ENCODE results near the gene BANF2.
"Not testable (repeated sequence)": the region's sequence is repeated elsewhere in the genome, so short reads cannot be mapped to it uniquely, and the experiment has no call there.

BANF2 gene
- 0 reads per million in 2 experiments for total RNA-seq

GRCh38 chr20:17699931-17700351 is at the start of gene BANF2:
Gene BANF2, plus strand, starts transcription at chr20:17699966. Its CDS starts 25,060 bp downstream, at chr20:17725026.
- no peak for DNase-seq (ENCODE audit: low read depth)

GRCh38 chr20:17650301-17651128 is 49.3 kb upstream of the BANF2 start:
- DNase-seq (ENCODE audit: low read depth) = no peak

GRCh38 chr20:17651129-17651759 is 48.5 kb upstream of the BANF2 start:
- no peak for DNase-seq (ENCODE audit: low read depth)

GRCh38 chr20:17651760-17652388 is 47.9 kb upstream of the BANF2 start:
- no peak for DNase-seq (ENCODE audit: low read depth)

- no peak for DNase-seq (ENCODE audit: low read depth)
Observed at GRCh38 chr20:17652411-17652810, 47.4 kb upstream of the BANF2 start.

- no peak for DNase-seq (ENCODE audit: low read depth)
Observed at GRCh38 chr20:17653835-17654648, 45.7 kb upstream of the BANF2 start.

- DNase-seq (ENCODE audit: low read depth) = no peak
Observed at GRCh38 chr20:17654649-17655285, 45.0 kb upstream of the BANF2 start.

- no peak for DNase-seq (ENCODE audit: low read depth)
Observed at GRCh38 chr20:17655286-17655651, 44.5 kb upstream of the BANF2 start.

GRCh38 chr20:17655865-17656479 is 43.8 kb upstream of the BANF2 start:
- DNase-seq (ENCODE audit: low read depth) = no peak

- no peak for DNase-seq (ENCODE audit: low read depth)
Observed at GRCh38 chr20:17657079-17657825, 42.5 kb upstream of the BANF2 start.

- DNase-seq (ENCODE audit: low read depth) = no peak
Observed at GRCh38 chr20:17657898-17658647, 41.7 kb upstream of the BANF2 start.

- no peak for DNase-seq (ENCODE audit: low read depth)
Observed at GRCh38 chr20:17658648-17658993, 41.1 kb upstream of the BANF2 start.

- not testable (repeated sequence) for DNase-seq (ENCODE audit: low read depth)
Observed at GRCh38 chr20:17659344-17659743, 40.4 kb upstream of the BANF2 start.

- no peak for DNase-seq (ENCODE audit: low read depth)
Observed at GRCh38 chr20:17659801-17660200, 40.0 kb upstream of the BANF2 start.

GRCh38 chr20:17660667-17661066 is 39.1 kb upstream of the BANF2 start:
- DNase-seq (ENCODE audit: low read depth) = no peak

- no peak for DNase-seq (ENCODE audit: low read depth)
Observed at GRCh38 chr20:17661121-17661744, 38.5 kb upstream of the BANF2 start.

GRCh38 chr20:17662333-17663039 is 37.3 kb upstream of the BANF2 start:
- no peak for DNase-seq (ENCODE audit: low read depth)

- no peak for DNase-seq (ENCODE audit: low read depth)
Observed at GRCh38 chr20:17663040-17663399, 36.7 kb upstream of the BANF2 start.

GRCh38 chr20:17663486-17663885 is 36.3 kb upstream of the BANF2 start:
- DNase-seq (ENCODE audit: low read depth) = no peak

All from T follicular helper cell (primary cell).